HEK293T (cell line): ENCODE results near the gene PRR19.

Source experiments
- BHLHE40 ChIP-seq: fragments of 450-650 bp; IDR thresholded peaks from 2 replicates; pipeline ENCODE4 v1.6.1; 2016; ENCODE audit warnings: mild to moderate bottlenecking, moderate library complexity, borderline replicate concordance
- FOXA1 ChIP-seq: fragments of 450-650 bp; IDR thresholded peaks from 2 replicates; pipeline ENCODE4 v1.6.1; 2016; ENCODE audit warnings: mild to moderate bottlenecking
- SP1 ChIP-seq: fragments of 450-650 bp; IDR thresholded peaks from 2 replicates; pipeline ENCODE4 v1.6.1; 2017
- SUZ12 ChIP-seq: fragments of 450-650 bp; IDR thresholded peaks from 2 replicates; pipeline ENCODE4 v1.6.1; 2016; ENCODE audit warnings: mild to moderate bottlenecking
- TARDBP ChIP-seq: fragments of 450-650 bp; IDR thresholded peaks from 2 replicates; pipeline ENCODE4 v1.6.1; 2016

DNA sequence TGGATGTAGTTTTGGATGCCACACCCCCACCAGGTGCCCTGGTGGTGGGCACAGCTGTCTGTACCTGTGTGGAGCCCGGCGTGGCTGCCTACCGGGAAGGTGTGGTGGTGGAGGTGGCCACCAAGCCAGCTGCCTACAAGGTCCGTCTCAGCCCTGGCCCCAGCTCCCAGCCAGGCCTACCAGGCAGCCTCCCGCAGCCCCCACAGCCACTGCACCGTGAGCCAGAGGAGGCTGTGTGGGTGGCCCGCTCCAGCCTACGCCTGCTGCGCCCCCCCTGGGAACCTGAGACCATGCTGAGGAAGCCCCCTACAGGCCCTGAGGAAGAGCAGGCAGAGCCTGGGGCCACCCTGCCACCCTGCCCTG, 29.4 kb upstream of the PRR19 start:
- no peak for TF ChIP-seq TARDBP
- TF ChIP-seq SP1 = no peak
- no peak for TF ChIP-seq SUZ12
- no peak for TF ChIP-seq FOXA1
- no peak for TF ChIP-seq BHLHE40
